Activated effector memory CD4-positive, alpha-beta T cell treated with anti-CD3 and anti-CD28 coated beads, Interleukin-2, amount 50 U/mL, for 16 hours (primary cell): Measurements from ENCODE around the gene PDHA1.

Source experiments
- DNase-seq: peaks from one replicate; pipeline ENCODE4 v3.0.0-alpha.2; 2020

The PDHA1 gene

DNA sequence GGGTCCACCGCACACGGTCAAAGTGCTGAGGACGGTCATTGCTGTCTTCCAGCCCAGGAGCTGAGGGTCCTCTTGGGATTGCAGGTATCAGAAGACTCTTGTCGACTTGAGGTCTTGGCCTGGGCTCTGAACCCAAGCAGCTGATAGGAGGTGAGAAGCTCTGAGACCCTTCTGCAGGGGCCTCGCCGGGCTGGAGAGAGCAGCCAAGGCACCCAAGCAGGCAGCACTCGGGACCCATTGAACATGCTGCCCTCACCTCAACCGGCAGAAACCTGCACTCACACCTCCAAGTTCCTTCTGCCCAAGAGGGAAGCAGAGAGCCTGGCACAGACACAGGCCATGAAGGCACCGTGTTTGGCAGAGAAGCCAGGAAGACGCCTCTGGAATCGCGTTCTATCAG is 34.1 kb downstream of the PDHA1 start:
- no peak for DNase-seq

DNA sequence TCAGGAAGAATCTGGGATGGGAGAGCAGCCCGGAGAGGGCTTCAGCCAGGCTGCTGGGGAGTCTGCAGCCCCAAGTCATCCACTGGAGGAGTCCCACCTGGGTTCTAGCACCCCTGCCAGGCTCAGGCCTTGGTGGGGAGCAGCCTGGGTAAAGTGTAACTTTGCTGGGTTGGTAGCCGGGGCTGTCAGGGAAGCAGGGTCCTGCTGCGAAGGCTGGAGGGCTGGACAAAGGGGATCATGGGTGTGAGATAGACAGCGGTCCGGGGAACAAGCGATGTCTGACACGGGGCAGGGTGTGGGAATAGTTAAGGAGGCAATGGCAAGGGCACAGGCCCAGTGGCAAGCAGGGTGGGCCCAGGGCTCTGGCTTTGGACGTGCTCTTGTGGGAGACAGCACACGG is 37.6 kb downstream of the PDHA1 start:
- no peak for DNase-seq

DNA sequence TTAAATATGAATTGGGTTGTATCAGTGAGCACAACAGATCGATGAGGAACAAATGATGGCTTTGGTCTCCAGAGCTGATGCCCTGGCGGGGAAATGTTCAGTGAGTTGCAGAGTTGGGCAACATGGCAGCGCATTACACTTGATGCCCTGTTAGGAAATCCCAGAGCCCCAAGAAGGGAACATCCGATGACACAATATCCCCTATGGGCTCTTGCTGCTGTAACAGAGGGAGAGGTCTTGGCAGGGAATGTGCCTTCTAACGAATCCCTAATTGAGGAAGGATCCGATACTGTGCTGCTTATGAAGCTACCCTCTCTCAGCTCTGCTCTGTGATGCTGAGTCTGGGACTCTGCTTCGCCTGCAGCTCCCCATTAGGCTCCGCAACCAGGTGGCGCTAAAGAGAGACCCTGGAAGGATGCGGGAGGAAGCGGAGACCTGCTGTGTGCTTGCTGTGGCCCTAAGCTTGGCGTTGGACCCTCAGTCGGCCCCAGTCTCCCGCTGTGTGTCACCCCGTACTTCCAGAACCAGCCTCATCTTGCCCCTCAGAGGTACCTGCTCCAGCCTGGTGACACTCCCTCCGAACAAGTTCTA is 38.9 kb downstream of the PDHA1 start:
- peak; percentile 79 for DNase-seq

DNA sequence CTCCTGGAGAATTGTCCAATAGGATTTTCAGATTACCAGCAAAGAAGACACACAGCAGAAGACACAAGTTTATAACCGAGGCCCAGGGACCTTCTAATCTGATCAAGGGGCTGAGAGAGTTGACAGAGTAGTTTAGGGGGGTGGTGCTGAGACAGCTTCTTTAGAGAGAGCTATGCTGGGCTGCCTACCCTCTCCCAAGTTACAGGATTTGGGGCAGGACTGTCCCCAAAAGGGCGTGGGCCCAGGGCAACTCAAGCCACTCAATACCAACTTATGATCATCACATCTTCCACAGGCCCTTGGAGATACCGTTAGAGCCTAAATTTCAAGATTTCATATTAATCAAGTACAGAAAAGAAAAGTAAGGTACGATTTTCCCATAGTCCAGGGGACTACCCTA is 43.0 kb downstream of the PDHA1 start:
- no peak for DNase-seq

DNA sequence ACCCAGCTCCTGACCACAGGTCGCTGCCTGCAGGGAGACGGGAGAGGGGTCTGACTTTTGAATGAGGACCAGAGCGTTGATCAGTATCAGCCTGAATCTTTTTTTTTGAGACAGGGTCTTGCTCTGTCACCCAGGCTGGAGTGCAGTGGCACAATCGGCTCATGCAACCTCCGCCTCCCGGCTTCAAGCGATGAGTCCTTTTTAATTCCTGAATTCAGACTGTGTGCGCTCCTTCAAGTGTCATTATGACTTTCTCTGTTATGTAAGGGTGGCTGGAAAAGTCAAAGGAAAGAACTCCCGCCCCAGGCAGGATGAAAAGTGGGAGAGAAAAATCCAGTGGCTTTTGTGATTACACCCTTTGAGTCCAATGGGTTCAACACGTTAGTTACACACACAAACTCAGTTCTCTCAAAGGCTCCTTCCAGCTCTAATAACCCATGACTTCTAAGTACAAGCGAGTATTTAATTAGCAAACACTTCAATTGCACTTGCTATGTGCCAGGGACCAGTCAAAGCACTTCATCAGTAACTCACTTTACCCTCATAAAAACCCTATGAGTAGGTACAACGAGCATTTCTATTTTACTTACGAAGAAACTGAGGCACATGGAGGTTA is 44.4 kb downstream of the PDHA1 start:
- DNase-seq: no peak

DNA sequence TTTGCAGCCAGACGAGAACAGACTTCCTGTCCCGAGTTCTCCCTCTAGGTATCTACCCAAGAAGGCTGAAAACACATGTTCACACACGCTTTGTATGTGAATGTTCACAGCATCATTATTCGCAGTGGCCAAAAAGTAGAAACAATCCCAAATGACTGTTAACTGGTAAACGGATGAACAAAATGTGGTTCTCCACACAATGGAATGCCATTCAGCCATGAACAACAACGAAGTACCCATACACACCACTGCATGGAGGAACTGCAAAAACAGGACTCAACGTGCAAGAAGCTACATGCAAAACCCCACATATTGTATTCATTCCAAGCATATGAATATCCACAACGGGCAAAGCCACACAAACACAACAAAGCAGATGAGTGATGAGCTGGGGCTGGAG is 45.0 kb downstream of the PDHA1 start:
- no peak for DNase-seq

DNA sequence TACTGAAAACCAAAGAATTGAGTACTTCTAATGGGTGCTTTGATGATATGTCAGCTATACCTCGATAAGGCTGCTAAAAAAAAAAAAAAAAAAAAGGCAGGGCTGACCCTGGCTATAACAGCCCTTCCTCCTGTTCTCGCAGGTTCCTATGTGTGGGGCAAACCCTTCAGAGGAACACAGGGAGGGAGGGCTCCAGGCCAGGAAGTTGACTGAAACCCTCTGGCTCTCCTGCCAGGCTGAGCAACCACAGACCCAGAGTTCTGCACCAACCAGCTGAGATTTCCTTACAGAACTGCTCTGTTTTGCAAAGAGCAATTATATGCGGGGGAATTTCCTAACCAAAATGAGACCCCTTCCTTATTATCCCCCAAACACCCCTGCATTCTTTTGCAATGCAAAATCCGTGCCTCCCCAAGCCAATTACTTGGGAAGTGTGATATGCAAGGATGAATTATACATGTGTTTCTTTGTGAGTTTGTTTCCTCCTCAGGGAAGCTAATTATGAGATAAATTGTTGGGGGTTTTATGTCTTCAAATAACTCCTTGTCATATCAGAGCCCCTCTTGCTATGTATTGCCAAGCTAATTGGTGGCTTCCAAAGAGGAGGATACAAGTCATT is 45.6 kb downstream of the PDHA1 start:
- DNase-seq: no peak

DNA sequence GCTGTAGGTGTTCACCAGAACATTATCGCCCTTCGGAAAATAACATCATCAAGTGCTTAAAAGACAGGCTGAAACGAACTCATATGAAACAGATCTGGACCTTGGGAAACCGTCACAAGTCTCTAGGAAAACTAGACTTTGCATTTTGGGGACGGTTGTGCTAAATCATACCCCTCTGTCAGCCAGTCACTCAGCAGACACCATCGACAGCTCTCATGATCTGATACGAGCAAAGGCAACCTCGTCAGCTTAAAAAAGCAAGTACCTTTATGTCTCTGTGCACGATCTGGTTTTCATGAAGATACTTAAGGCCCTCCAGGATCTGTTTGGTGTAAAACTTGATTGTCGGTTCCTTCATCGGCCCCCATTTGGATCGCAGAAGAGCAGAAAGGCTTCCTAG is 48.4 kb downstream of the PDHA1 start:
- DNase-seq: no peak

DNA sequence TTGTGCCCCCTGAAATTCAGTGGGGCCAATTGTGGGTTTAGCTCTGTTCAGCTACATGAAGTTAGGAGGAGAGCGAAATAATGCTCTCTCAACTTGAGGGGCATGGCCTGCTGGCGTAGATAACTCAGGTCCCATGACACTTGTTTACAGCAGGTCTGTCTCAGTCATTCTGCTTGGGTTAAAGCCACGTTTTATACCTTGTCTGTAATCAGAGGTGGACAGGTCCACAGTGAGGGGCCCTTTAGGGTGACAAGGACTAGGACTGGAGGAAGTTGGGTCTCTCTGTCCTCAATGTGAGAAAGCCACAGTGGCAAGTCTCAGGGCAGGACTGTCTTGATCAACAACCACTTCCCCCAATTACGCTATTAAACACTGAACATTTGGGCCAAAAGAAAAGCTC is 49.0 kb downstream of the PDHA1 start:
- no peak for DNase-seq

DNA sequence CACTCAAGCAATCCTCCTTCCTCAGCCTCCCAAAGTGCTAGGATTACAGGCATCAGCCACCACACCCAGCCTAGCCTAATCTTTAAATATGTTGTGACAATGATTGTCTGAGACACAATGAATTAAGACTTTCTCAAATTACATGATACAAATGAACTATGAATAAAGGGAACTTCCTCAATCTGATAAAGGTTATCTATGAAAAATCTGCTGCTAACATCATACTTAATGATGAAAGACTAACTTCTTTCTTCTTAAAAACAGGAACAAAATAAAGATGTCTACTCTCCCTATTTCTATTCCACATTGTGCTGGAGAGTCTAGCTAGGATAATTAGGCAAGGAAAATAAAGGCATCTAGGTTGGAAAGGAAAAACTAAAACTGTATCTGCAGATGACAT is 60.0 kb downstream of the PDHA1 start:
- no peak for DNase-seq

DNA sequence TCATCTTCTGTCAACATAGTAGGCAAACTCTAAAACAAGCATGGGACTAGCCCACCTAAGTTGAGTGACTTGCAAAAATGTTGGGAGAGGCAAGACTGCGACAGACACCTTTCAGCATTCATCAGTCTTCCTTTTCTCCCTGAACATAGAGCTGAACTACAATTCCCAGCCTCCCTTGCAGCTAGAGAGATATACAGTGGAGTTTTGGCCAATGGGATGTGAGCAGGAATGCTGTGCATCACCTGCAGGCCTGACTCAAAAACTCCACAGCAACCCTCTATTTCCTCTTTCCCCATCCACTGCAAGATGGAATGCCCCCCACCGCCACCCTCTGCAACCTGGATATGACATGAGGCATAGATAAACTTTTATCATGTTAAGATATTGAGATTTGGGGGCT is 66.5 kb downstream of the PDHA1 start:
- DNase-seq: no peak
